ENCODE results near the gene RNF8.
"Not testable (repeated sequence)": the region's sequence is repeated elsewhere in the genome, so short reads cannot be mapped to it uniquely, and the experiment has no call there.

RNF8 gene

GRCh38 chr6:37442416-37443215, 88.8 kb downstream of the RNF8 start:
- DNase-seq (ENCODE audit: low spot score) (no peak), FAIRE-seq (no peak)

- not testable (repeated sequence) for DNase-seq (ENCODE audit: low spot score); FAIRE-seq
Observed at GRCh38 chr6:37443216-37443542, 89.4 kb downstream of the RNF8 start.

Data from urothelium cell line (cell line).